ENCODE results near the gene HMCES.

Gene HMCES

DNA sequence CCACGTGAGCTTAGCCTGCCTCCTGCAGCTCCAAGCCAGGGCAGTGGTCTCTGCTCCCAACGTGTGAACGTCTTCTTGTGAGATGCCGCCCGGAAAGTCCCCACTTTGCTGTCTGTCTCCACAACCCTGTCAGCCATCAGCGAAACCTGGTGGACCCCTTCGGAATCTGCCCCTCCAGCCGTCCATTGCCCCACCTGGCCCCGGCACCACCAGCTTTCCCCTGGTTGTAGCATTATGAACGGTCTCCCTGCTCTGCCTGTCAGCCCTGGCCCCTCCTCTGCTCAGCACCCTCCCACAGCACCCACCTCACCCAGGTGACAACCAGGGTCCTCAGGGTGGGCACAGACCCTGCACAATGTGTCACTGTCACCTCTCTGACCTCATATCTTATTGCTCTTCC lies 71.1 kb downstream of the HMCES start:
- no peak for DNase-seq

DNA sequence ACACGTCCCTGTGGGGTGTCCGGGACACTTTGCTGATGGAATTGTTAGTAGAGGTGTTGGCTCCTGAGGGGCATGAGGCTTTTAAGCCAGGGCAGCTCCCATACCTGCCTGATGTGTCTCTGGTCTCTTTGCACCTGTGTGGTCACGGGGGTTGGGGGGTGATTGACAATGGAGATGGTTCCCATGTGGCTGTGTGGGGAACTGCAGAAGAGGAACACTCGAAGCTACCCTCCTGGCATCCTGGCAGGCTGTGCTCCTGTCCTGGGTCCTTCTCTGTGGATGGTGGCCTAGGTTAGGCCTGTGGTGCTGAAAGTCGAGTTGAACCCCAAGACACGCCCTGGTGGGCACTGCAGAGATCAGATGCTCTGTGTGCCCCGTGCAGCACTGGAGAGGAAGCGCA lies 73.4 kb downstream of the HMCES start:
- DNase-seq, result no peak

DNA sequence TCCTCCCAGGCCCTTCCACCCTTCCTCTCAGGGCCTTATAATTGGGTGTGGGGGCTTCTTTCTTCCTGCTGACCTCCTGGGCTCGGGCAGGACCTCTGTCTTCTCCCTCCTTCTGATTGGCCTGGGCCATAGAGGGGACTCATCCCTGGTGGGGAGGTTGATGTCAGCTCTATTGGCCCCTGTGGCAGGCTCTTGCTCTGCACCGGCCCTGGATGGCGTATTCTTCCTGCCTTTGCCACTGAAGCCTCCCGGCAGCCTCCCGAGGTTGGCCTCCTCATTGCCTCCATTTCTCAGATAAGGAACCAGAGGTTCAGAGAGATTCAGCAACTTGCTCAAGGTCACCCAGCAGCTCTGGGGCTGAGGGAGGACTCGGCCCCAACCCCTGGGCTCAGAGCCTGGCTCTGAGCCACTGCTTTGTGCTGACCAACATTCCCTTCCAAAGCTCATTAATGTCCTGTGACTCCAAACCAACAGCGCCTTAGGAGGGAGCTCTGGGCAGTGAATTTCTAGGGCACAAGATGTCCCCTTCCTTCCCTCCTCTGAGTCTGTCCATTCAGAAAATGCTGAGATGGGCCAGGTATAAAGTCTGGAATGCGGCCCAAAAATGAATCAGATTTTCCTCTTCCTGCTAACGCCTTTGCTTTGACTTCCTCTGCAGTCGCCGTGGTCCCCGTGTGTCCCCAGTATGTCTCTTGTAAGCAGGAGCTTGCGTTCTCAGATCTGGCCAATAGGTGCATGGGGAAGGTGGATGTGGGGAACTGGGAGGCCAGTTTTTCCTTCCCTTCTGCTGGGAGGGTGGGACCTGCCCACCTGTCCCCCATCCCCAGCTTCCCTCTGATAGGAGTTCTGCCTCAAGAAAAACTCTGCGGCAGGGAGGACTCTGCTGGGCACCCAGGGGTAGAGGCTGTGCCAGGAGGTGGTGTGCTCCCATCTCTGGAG lies 74.2 kb downstream of the HMCES start:
- no peak for DNase-seq

DNA sequence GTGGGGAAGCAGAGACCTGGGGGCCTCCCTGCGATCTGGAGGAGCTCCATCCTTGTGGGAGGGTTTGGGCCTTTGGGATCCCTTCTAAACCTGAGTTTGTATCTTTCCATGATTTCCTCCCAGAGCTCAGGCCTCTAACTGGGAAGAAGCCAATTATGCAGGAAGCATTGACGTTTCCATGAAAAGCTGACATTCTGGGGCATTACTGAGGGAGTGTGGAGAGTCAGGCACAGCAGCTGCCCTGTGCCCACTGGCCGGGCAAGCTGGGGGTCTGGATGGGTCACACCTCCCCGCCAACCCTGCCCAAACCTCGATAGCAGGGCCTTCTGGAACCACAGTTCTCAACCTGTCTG lies 74.9 kb downstream of the HMCES start:
- no peak for DNase-seq
